ENCODE measurements around the gene CLDN22.

The CLDN22 gene

DNA sequence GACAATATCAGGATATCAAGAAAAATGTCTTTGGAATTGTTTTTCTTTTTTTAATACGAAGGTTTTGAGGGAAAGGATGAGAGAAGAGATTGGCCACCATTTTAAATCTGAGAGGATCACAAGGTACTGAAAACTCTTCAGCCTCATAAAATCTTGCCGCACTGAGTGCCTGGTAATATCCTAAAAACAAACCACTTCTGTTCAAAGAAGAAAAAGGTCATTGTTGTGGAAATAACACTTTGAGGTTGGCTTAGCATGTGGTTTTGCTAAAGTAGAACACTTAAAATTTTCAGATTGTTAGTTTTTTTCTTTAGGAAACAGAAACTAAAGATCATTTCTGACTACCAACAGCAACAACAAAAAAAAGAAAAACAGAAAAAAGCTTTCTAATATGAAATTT lies 1.0 kb upstream of the CLDN22 start:
- no peak for DNase-seq

DNA sequence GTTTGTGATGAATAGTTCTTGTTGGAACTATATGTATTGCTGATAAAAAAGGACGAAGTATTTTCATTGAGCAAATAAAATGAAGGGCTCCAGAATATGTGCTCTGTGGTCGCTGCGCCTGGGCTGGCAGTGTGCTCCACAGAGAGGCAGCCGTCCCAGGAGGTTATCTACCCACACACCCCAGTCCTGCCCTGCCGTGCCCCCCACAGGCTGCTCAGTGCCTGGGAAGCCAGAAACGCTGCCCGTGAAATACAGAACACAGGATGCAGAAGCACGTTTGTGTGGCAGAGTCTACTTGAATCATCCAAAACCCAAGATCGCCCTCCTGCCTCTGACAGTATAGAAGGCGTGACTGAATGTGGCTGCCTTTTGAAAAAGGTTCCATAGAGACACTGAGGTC lies 1.4 kb downstream of the CLDN22 start:
- DNase-seq = no peak

DNA sequence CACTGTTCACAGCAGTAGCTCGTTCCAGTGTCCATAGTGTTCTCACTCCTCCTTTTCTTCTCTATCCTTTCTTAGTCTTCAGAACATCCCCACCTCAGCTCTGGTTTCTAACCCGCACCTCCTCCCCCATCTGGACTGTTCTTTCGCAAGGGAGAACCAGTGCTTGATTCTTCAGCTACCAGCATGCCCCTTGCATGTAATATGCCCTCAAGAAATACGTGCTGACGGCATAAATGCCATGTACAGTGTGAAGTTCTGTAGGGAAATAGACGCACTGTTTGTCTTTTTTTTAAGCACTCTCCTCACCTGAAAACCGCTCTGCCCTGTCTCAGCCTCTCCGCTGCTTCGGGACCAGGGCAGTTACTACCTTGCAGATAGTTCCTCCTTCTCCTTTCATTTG lies 5.3 kb downstream of the CLDN22 start:
- no peak for DNase-seq

DNA sequence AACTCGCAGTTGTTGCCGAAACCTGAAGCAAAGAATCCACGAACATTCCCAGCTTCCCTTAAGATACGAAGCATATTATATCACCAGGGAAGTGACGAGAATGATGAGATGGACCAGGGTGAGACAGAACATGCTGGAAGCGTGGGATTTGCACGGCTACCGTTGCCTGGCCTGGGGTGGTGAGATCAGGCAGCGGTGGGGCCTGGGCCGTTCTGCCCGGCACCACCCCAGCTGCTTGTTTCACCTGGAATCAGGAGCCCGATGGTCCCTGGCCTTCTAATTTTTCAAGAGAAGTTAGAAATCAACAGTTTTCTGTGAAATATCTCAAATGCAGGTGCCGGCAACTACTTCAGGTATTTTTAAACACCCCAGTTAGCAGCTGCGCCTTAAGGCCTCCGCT lies 5.7 kb downstream of the CLDN22 start:
- no peak for DNase-seq

DNA sequence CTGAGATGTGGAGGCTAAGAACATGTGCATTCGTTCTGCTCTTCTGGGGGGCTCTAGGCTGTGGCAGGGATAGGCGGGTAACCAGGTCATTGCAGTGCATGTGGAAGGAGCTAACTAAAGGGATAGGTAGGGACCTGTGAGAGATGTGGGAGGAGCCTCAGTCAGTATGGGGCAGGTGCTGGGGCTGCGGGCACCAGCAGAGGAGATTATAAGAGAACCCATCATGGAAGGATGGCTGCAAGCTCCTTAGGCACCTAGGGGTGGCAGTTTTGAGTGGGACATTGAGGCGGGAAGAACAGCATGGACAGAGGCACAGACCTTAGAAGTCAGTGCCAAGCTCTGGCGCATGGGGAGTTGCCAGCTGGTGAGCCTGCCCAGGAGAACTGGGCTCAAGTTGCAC lies 7.2 kb downstream of the CLDN22 start:
- no peak for DNase-seq

DNA sequence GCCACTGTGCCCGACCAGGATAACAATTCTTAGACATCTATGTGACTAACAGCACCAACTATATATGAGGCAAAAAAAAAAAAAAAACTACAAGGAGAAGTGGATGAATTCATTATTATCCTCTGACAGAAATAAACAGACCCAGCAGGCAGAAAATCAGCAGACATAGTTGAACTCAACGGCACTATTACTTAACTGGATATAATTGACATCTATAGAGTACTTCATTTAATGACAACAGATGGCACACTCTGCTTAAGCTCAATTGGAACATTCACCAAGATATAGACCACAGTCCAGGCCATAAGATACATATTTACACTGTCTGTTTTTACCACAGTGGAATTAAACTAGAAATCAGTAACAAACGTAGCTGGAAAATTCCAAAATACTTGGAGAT lies 13.3 kb downstream of the CLDN22 start:
- peak; percentile 42 to 76 for DNase-seq

DNA sequence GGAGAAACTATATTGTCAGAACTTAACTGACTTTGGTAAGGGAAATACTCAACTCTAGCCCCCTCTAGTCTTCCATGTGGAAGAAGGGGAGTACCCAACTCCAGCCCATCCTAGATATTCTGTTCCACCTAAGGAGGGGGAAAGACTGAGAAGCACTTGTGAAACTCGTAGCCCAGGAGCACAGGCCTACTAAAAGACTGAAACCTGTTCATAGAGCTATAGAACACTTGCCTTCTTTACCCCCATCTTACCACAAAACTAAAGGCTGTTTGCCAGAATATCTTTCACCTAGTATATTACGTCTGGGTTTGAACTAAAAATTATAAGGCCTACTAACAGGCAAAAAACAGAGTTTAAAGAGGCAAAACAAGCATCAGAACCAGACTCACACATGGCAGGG lies 15.5 kb downstream of the CLDN22 start:
- DNase-seq = no peak

DNA sequence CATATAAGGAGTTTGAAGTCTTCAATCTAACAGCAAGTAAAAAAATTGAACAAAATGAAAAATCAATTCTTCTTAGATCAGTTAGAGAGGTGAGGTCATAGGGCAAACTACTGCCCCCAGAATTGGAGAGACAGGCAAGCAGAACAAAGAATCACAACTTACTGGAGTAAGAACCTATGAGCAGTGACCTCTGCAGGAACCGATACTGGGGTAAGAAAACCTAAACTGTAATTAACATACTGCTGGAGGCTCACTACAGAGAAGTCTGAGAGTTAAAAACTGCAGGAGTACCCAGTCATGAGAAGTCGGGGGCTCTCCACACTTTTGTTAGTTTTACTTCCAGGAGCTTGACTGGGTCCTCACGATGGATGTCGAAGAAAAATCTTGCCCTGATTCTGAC lies 16.0 kb downstream of the CLDN22 start:
- DNase-seq = no peak

DNA sequence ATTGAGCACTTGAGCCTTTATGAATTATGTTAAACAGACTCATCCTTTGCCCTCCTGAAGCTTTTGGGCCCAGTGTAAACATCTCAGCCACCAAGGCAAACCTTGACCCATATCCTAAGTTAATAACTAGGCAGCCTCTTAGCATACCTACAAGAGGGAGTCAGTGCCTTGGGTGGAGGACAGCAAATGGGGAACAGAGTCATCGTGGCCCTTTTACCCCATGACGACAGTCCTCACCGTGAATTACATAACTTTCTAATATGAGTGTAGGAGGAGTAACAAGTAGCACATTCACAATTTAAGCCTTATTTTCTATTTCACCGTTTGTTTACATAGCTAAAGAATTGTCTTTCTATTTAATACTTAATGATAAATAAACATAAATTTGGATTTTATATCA lies 16.8 kb downstream of the CLDN22 start:
- no peak for DNase-seq

DNA sequence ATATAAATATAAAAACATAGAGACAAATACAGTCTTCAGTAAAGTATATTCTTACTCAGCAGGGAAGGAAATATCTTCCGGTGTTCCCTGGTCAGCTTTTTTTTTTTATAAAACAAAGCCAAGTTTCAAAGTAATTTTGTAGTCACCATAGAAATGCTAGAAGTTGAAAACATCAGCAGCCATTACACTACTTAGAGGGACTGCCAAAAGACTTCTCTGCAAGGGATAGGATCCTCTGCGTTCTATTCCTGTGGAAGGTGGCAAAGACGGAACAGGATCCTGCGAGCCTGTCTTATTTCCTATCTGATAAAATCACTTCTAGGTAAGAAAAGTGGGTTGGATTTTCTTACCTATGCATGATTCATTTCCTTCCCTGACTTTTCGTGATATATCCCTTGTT lies 19.4 kb downstream of the CLDN22 start:
- DNase-seq = no peak

DNA sequence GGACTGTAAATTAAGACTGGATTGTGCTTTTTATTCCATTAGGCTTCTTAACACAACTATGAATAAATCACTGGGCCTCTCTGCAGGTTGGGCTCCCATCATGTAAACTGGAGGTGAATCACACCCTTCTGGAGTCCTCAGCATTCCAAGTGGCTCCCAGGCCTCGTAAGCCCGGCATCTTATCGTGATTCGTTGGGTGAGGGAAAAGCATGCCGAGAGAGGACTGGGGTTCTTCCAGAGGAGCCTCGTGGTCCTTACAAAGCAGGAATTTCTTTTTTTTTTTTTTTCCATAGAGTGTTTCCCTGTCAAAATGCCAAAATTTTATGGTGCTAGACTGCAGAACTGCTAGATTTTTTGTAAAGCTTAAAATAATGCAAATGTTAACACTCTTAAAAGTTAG lies 20.0 kb downstream of the CLDN22 start:
- no peak for DNase-seq

DNA sequence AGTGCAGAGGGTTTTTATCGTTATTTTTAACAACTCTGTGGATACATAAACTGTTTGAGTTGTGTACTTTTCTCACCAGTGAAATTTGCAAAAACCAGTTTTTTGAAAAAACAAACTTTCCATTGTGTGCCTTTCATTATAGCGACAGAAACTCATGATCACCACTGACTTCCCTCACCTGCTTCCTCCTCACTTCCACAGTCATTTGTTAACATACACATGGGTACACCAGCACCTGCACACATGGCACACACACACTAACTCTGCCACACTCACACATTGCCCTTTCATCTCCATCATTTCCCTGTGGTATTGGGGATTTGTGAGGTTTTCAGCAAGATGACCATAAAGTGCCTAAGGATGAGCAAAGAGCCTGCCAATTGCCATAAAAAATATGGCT lies 20.6 kb downstream of the CLDN22 start:
- DNase-seq = no peak

DNA sequence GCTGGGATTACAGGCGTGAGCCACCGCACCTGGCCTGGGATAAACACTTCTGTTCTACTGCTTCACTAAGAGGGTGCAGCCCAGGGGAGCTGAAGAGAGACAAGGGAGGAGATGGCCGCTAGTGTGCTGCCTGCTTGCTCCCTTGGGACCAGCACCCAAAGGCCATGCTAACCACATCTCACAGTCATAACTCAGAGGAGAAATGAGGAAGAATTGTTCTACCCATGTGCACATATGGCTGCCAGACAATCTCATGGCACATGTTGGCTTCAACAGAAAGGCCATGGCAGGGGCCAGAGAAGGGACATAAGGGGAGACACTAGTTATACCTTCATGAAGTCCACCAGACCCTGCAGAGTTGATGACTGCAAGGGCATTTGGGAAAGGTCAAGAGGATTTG lies 22.4 kb downstream of the CLDN22 start:
- DNase-seq = no peak

DNA sequence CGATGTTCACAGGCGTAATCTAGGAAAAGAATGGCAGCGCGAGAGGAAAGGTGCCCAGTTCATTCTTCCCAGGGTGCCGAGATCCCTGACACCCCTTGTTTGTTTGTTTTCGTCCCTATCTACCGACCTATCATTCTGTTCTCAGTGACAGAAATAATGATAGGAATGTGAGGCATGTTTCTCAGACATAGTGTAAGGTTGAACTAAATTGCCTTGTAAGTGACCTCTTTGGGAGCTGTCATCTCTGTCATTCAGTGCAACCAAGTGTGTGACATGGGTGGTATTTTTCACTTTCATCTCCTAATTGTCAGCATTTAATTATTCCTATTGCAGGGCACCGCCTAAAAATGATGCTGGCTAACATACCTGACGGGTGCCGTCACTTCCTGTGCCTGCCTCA lies 24.4 kb downstream of the CLDN22 start:
- DNase-seq = no peak

DNA sequence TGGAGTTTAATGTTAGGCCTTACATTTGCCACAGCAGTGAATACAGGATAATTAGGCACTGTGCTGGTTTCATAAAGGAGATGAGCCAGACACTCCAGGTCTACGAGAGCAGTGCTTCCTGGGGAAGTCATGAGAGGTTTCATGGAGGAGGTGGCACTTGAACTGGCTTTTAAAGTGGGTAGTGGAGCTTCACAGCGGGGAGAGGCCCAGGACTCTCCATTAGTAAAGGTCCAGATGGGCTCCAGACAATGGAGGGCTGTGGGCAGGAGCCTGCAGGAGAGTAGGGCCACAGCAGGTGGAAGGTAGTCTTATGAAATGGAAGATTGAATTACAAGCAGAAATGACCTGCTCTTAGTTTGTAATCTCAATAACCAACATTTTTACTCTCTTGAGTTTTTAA lies 29.0 kb downstream of the CLDN22 start:
- peak in 1 of 2 experiments; percentile 9 for DNase-seq

DNA sequence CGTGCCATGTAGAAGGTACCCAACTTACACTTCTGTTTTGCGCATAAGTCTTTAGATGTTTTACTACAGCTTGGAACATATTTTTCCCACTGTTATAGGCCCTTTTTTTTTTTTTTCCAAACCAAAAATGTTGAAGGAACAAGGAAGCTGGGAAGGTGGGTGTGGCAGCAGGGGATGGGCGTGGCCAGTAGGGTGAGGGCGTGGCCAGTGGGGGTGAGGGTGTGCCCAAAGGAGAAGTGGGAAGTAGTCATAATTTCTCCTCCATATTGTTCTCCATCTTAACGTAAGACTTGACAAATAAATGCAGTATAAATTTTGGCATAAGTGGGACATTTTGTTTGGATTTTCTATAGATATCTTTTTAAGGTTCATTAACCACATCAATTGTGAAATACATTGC lies 30.4 kb downstream of the CLDN22 start:
- no peak for DNase-seq

DNA sequence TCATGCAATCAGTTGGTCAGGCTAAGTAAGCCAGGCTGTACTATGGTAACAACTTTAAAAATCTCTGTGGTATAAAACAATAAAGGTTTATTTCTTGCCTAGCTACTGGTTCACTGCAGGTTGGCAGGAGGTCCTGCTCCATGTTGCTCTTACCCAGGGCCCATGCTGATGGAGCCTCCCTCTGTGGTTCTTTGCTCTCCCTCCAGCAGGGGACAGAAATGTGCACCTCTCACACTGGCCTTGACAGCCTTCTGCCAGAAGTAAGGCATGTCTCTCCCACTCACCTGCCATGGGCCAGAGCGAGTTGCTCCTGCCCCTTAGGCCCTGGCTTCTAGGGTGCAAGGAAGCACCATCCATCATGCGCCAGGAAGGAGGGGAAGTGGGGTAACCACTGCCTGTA lies 31.1 kb downstream of the CLDN22 start:
- DNase-seq = no peak

DNA sequence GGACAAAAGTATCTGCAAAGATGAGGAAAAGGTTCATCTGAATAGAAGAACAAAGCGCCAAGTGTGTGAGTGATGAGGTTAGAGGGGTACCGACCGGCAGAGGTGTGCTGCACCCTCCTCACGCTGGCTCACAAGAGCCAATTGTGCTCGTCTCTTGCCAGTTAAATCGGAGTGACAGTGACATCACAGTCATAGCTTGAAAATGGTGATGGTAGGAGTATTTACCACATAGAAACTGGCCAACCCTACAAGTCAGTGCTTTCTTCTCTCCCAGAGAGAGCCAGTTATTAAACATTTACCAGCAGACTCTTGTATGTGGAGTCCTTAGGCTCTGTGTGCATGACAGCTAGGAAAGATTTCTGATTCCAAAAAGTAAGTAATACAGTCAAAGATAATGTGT lies 32.4 kb downstream of the CLDN22 start:
- no peak for DNase-seq

DNA sequence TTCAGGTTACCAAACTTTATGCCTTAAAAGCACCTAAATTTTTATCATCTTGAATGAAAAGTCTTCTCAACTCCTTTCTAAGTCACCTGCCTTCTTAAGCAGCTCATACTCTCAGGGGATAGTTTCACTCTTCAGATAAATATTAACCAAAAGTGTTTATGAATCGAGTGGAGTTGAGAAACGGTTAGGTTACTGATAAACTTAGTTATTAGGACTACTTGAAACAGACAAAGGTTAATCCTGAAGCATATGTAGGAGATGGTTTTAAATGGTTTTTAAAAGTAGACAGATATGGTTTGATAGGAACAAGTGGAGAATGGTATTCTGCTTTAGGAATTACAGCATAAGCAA lies 32.8 kb downstream of the CLDN22 start:
- DNase-seq = no peak

DNA sequence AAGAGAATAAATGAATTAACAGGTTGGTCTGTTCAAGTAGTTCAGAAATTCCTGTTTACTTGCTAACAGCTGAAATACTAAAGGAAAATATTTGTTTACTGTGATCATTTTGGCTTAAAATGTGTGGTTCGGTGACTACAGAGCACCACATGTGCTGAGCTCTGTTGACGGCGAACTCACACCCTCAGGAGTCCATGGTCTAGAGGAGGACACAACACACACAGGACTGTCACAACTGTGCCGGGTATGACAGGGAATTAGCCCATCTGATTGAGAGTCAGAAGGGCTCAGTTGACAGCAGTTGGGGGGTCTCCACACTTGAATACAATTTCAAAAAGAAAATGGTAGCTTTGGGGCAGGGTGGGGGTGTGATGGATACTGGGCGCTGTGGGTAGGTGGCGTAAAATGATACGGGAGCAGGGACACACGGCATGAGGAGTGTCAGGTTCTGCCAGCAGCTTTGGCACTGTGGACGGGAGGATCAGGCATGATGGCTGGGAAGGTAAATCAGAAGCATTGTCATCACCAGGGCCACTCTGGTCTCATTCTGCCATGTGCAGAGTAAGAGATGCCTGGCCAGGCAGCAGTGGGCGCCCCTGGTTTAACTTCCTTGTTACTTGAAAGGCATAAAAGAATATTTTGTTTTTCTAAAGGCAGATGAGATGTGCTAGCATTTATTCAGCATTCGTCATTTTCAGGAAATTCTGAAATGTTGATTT lies 33.3 kb downstream of the CLDN22 start:
- DNase-seq = no peak

DNA sequence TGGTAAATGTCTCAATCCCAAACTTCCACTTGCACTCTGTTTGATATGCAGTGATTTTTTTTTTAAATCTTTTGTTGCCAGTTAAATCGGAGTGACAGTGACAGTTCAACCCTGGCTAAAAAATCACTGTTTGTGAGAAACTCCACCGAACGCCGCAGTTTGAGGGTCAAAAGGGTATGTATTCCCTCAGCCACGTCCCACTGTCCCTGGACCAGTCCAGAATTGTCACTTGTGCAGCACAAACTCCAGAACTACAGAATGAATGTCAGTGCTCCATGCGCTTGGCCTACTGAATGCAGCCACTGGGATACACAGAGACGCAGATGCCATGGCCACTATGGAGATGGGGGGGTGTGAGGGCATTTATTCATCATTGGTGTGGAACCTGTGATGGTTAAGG lies 34.2 kb downstream of the CLDN22 start:
- no peak for DNase-seq

DNA sequence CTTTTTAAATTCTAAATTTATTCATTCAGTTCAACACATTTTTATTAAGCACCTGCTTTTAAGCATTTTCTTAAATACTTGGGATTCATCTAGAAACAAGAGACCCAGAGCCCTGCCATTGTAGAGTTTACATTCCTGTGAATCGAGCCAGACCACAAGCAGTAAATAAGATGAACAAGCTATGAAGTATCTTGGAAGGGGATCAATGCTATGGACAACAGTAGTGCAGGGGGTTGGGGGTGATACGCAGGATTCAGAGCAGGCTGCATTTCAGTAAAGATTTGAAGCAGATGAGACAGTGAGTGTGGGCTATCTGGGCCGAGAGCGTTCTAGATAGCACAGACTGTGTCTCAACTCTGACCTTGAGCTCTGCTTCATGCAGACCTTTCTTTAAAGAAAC lies 35.1 kb downstream of the CLDN22 start:
- DNase-seq = no peak

DNA sequence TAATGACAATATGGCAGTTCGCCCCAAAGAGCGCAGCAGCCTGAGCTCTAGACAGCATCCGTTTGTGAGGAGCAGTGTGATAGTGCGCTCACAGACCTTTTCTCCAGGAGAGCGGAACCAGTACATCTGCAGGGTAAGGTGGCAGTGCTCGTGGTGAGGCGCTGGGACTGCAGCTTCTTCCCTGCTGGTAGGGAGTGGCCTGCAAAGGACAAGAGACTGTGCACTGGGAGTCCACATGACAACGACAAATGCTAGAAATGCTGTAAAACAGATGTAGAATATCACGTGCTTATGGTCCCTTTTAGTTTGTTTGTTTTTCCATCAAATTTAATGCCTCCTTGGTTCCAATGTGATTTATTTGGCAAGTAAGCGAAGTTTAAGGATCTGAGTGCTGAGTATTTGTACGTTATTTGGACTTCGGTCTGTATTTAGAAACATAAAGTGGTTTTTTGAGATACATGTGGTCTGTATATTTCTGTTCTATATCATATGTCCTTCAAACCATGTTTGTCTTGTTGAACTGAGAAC lies 35.8 kb downstream of the CLDN22 start:
- no peak for DNase-seq

DNA sequence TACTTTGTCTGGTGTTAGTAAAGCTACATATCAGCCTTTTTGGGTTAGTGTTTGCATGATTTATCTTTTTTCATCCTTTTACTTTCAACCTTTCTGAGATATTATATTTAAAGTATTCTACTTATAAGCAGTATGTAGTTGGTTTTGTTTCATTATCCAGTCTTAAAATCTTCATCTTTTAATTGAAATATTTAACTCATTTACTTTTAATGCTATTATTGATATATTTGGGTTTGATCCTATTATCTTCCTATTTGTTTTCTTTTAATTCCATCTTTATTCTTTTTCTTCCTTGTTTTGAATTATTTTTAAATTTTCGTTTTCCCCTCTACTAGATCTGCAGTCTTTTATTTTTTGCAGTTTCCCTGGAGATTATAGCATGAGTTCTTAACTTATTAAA lies 44.0 kb downstream of the CLDN22 start:
- DNase-seq = no peak

DNA sequence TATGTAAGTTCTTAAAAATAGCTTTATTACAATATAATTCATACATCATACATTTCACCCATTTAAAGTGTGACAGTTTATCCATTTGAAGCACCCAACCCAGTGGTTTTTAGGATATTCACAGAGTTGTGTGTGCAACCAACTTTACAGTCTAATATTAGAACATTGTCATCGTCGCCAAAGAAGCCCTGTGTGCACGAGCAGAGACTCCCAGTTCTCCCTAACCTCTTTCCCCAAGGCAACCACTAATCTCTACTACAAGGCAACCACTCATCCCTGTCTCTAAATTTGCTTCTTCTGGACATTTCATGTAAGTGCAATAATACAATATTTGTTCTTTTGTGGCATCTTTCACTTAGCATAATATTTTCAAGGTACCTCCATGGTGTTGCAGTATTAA lies 47.7 kb downstream of the CLDN22 start:
- DNase-seq = no peak

DNA sequence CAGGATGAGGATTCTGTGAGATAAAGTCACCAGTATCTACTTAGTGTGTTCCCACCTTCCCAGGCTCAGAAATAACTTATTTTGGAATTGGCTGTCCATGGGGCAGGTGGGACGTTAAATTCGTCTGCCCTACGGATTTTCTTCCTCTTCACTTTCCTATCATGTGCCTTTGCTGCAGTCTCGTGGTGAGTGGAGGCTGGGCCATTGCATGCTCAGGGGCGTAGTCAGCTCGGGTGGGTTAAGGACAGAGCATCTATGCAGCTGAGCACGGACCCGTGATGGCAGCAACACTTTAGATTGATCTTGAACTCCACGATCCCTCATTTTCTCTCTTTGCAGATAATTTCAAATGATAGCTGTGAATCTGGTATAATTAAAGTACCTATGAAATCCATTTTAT lies 51.5 kb downstream of the CLDN22 start:
- no peak for DNase-seq
